Peyer's patch (tissue), 4 donors: Measurements from ENCODE around the gene AMACR.

Source experiments
- CTCF ChIP-seq, 6 experiments: fragments of 450-650 bp in 4 of 6; fragments of 200-600 bp in 2 of 6; sonication (generic) in 1 of 6; IDR thresholded peaks; one replicate each; pipeline ENCODE4 v1.5.1; 2017 to 2019; ENCODE audit warnings: antibody characterized with exemption in 6 of 6, mild to moderate bottlenecking in 3 of 6, moderate library complexity in 1 of 6
- POLR2A ChIP-seq, 2 donors: fragments of 450-650 bp; IDR thresholded peaks; one replicate each; pipeline ENCODE4 v1.5.1; 2017; ENCODE audit warnings: antibody characterized with exemption in 2 of 2, mild to moderate bottlenecking in 2 of 2, moderate library complexity in 2 of 2

- TF ChIP-seq POLR2A (IDR thresholded peaks at IDR 0.05): no peak
- no peak for TF ChIP-seq CTCF (IDR thresholded peaks at IDR 0.05)
Measured at GRCh38 chr5:33995865-33996264, 12.0 kb downstream of the AMACR start.
